ENCODE results near the gene MPPE1.
"Not testable (repeated sequence)": the region's sequence is repeated elsewhere in the genome, so short reads cannot be mapped to it uniquely, and the experiment has no call there.

The MPPE1 gene

GRCh38 chr18:11857177-11857887, 50.8 kb downstream of the MPPE1 start:
- peak; percentile 67 for DNase-seq (ENCODE audit: low spot score)

- DNase-seq (ENCODE audit: low spot score), result not testable (repeated sequence)
These were observed 53.6 kb downstream of the MPPE1 start for GRCh38 chr18:11854554-11854953.

GRCh38 chr18:11851806-11852337, 56.2 kb downstream of the MPPE1 start:
- DNase-seq (ENCODE audit: low spot score), result peak; percentile 20

GRCh38 chr18:11851146-11851805, 56.8 kb downstream of the MPPE1 start, which contains the start of gene CHMP1B:
Gene CHMP1B (plus strand): TSS chr18:11851413. CDS start chr18:11851512, 99 bp downstream.
- DNase-seq (ENCODE audit: low spot score), result peak; percentile 97

GRCh38 chr18:11850821-11851145, 57.3 kb downstream of the MPPE1 start:
- DNase-seq (ENCODE audit: low spot score), result no peak

- DNase-seq (ENCODE audit: low spot score), result peak; percentile 78
These were observed 58.1 kb downstream of the MPPE1 start for GRCh38 chr18:11849841-11850634.

GRCh38 chr18:11849279-11849678, 58.8 kb downstream of the MPPE1 start:
- no peak for DNase-seq (ENCODE audit: low spot score)

GRCh38 chr18:11847811-11848210, 60.3 kb downstream of the MPPE1 start:
- DNase-seq (ENCODE audit: low spot score), result no peak

- no peak for DNase-seq (ENCODE audit: low spot score)
These were observed 62.5 kb downstream of the MPPE1 start for GRCh38 chr18:11845654-11846053.

- DNase-seq (ENCODE audit: low spot score), result no peak
These were observed 63.7 kb downstream of the MPPE1 start for GRCh38 chr18:11844436-11844835.

GRCh38 chr18:11842562-11842961, 65.6 kb downstream of the MPPE1 start:
- no peak for DNase-seq (ENCODE audit: low spot score)

GRCh38 chr18:11840493-11840892, 67.6 kb downstream of the MPPE1 start:
- DNase-seq (ENCODE audit: low spot score), result no peak

- no peak for DNase-seq (ENCODE audit: low spot score)
These were observed 68.6 kb downstream of the MPPE1 start for GRCh38 chr18:11839556-11839955.

- no peak for DNase-seq (ENCODE audit: low spot score)
These were observed 73.3 kb downstream of the MPPE1 start for GRCh38 chr18:11834772-11835171.
